C4-2B (cell line): Measurements from ENCODE around the gene FREM1.

Source experiments
- H3K27ac ChIP-seq: fragments of 450-650 bp; 2 replicates; pipeline ENCODE4 v1.5.1; 2017
- ZFX ChIP-seq: fragments of 450-650 bp; IDR thresholded peaks from 2 replicates; pipeline ENCODE4 v1.6.1; 2017
- TF ChIP-seq, protein P1 (sequence below): fragments of 450-650 bp; conservative IDR thresholded peaks from 2 replicates; pipeline ENCODE4 v1.5.1; 2017; ENCODE audit warnings: mild to moderate bottlenecking

Gene FREM1

DNA sequence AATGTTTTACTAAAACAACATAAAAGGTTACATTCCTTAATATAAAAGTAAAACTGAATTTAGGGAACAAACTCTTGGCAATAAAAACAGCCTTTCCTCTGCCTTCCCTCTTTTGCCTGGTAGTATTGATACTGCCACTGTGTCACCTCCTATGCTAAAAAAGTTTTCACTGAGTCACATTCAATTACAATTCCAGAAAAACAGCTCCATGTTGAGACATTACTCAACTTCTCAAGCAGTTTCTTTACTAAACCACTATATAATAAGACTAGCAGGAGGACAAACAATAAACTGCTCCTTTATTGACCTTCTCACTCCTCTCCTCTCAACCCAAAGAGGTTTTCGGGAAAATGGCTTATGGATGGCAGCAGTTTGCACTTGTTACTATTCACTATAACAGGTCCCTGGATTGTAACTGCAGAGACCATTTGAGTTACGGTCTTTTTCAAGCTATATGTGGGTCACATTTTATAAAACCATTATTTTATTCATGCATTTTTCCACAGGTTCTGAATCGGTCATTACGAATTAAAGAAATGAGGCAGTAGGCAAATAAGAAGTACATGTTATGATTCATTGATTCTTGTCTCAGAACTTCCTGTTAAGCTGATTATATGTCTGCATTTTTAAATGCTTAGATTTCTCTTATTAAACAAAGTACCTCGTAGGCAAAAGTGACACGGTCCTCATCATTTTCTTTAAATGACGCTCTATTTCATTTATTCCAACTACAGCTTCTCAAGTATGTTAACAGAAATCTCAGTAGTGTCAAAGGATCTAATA, 219.1 kb downstream of the FREM1 start:
- H3K27ac ChIP-seq = no peak overlapping the region
- TF ChIP-seq, protein P1, sequence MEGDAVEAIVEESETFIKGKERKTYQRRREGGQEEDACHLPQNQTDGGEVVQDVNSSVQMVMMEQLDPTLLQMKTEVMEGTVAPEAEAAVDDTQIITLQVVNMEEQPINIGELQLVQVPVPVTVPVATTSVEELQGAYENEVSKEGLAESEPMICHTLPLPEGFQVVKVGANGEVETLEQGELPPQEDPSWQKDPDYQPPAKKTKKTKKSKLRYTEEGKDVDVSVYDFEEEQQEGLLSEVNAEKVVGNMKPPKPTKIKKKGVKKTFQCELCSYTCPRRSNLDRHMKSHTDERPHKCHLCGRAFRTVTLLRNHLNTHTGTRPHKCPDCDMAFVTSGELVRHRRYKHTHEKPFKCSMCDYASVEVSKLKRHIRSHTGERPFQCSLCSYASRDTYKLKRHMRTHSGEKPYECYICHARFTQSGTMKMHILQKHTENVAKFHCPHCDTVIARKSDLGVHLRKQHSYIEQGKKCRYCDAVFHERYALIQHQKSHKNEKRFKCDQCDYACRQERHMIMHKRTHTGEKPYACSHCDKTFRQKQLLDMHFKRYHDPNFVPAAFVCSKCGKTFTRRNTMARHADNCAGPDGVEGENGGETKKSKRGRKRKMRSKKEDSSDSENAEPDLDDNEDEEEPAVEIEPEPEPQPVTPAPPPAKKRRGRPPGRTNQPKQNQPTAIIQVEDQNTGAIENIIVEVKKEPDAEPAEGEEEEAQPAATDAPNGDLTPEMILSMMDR = no peak
- no peak for TF ChIP-seq ZFX

DNA sequence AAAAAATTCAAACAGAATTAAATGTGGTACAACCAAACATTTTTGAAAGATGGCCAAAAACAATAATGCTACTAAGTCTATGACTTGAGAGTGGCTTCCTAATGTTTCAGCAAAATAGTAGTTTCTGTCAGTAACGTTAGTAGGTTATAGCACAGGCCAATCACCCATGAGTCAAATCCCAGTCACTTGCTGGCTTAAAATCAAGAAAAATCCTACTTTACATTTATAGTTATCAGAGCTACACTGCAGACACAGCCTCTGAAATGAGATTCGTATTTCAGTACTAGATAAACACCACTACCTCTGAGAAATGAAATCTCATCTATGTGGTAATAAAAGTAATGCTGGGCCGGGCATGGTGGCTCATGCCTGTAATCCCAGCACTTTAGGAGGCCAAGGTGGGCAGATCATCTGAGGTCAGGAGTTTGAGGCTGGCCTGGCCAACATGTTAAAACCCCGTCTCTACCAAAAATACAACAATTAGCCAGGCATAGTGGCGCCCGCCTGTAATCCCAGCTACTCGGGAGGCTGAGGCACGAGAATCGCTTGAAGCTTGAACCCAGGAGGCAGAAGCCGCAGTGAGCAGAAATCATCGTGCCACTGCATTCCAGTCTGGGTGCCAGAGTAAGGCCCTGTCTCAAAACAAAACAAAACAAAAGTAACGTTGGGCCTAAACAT, 223.0 kb downstream of the FREM1 start:
- no peak overlapping the region for H3K27ac ChIP-seq
- TF ChIP-seq ZFX = no peak
- TF ChIP-seq, protein P1 = no peak

DNA sequence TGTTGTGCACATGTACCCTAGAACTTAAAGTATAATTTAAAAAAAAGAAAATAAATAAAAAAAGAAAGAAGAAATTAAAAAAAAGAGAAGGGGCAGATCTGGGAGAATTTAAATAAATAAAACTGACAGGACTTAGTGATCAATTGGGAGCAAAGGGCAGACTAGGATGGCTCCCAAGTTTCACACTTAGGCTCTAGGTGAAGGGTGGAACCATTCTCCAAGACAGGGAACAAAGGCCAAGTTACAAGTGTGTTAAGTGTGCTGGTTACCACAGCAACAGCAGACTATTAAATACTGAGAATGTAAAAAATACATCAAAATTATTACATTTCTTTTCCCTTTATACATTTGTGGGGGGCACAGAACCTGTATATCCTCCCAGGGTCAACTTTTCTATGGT, 224.1 kb downstream of the FREM1 start:
- no peak overlapping the region for H3K27ac ChIP-seq
- no peak for TF ChIP-seq ZFX
- TF ChIP-seq, protein P1 = no peak
